Right lung (tissue), 5 donors: ENCODE data around the gene RBL2. TPM values are rescaled to one million over a fixed set of nuclear protein-coding genes. Genes with fewer than 3 reads are reported as not detected.

Source experiments
- DNase-seq, 2 donors: peaks; one replicate each; pipeline ENCODE4 v3.0.0-alpha.2; 2013
- polyA plus RNA-seq, 5 donors: library from polyadenylated mRNA; unstranded; fragments of 120-200 nt; gene quantifications; one replicate each; pipeline versions ENCODE4 v1.2.1 to v1.2.3, GENCODE V29; 2013; ENCODE audit warnings: inconsistent platforms in 1 of 5, low replicate concordance in 1 of 5; ENCODE audit not compliant: insufficient read length in 5 of 5, insufficient read depth in 1 of 5

The RBL2 gene
- polyA plus RNA-seq, 5 donors = 68.3 to 119 (median 106) TPM

GRCh38 chr16:53440125-53440524 is 5.9 kb downstream of the RBL2 start:
- no peak for DNase-seq

GRCh38 chr16:53445534-53445933 is 11.3 kb downstream of the RBL2 start:
- DNase-seq = no peak

GRCh38 chr16:53446090-53446489 is 11.8 kb downstream of the RBL2 start:
- no peak for DNase-seq

GRCh38 chr16:53449816-53450517 is 15.7 kb downstream of the RBL2 start:
- no peak for DNase-seq

- DNase-seq = no peak
Measured at GRCh38 chr16:53453928-53454327, 19.7 kb downstream of the RBL2 start.

GRCh38 chr16:53456625-53457024 is 22.4 kb downstream of the RBL2 start:
- DNase-seq = no peak

GRCh38 chr16:53457670-53458069 is 23.4 kb downstream of the RBL2 start:
- DNase-seq = no peak

GRCh38 chr16:53458635-53459034 is 24.4 kb downstream of the RBL2 start:
- no peak for DNase-seq

GRCh38 chr16:53465606-53466280 is 31.5 kb downstream of the RBL2 start:
- DNase-seq = no peak

GRCh38 chr16:53476867-53477266 is 42.6 kb downstream of the RBL2 start:
- no peak for DNase-seq

GRCh38 chr16:53478965-53479364 is 44.7 kb downstream of the RBL2 start:
- DNase-seq = no peak

GRCh38 chr16:53480394-53480793 is 46.1 kb downstream of the RBL2 start:
- DNase-seq = no peak

- no peak for DNase-seq
Measured at GRCh38 chr16:53482123-53482522, 47.9 kb downstream of the RBL2 start.

- no peak for DNase-seq
Measured at GRCh38 chr16:53484542-53484941, 50.3 kb downstream of the RBL2 start.

- DNase-seq = no peak
Measured at GRCh38 chr16:53486230-53486629, 52.0 kb downstream of the RBL2 start.

GRCh38 chr16:53489755-53490154 is 55.5 kb downstream of the RBL2 start:
- no peak for DNase-seq

- no peak for DNase-seq
Measured at GRCh38 chr16:53492503-53492902, 58.2 kb downstream of the RBL2 start.

GRCh38 chr16:53494636-53495035 is 60.4 kb downstream of the RBL2 start:
- peak in 1 of 2 donors; percentile 18 for DNase-seq

- no peak for DNase-seq
Measured at GRCh38 chr16:53495325-53495724, 61.1 kb downstream of the RBL2 start.

GRCh38 chr16:53498984-53499383 is 64.7 kb downstream of the RBL2 start:
- no peak for DNase-seq

- no peak for DNase-seq
Measured at GRCh38 chr16:53501216-53501859, 67.1 kb downstream of the RBL2 start.

- peak; percentile 45 to 56 for DNase-seq
Measured at GRCh38 chr16:53502331-53503269, 68.3 kb downstream of the RBL2 start, which contains the start of gene AKTIP. TSS of gene AKTIP (minus strand) at chr16:53503209. CDS start at chr16:53500259, 2,950 bp downstream.
